ENCODE results near the gene RNF183.
A peak's percentile ranks its signal among the peaks of the same experiment; 100 is the strongest.
"Not testable (repeated sequence)": the region's sequence is repeated elsewhere in the genome, so short reads cannot be mapped to it uniquely, and the experiment has no call there.

Gene RNF183

GRCh38 chr9:113274474-113275156 is 28.6 kb downstream of the RNF183 start:
- peak in 1 of 2 donors; percentile 10 for DNase-seq (ENCODE audit: low read depth in 2 of 2)

GRCh38 chr9:113269871-113270270 is 33.3 kb downstream of the RNF183 start:
- DNase-seq (ENCODE audit: low read depth in 2 of 2): no peak

- no peak for DNase-seq (ENCODE audit: low read depth in 2 of 2)
Observed at GRCh38 chr9:113269355-113269754, 33.8 kb downstream of the RNF183 start.

GRCh38 chr9:113267911-113268566 is 35.1 kb downstream of the RNF183 start:
- DNase-seq (ENCODE audit: low read depth in 2 of 2): no peak

- DNase-seq (ENCODE audit: low read depth in 2 of 2): no peak
Observed at GRCh38 chr9:113266174-113266573, 37.0 kb downstream of the RNF183 start.

- no peak for DNase-seq (ENCODE audit: low read depth in 2 of 2)
Observed at GRCh38 chr9:113261917-113262671, 41.1 kb downstream of the RNF183 start.

GRCh38 chr9:113258282-113258681 is 44.9 kb downstream of the RNF183 start:
- no peak for DNase-seq (ENCODE audit: low read depth in 2 of 2)

GRCh38 chr9:113257863-113258262 is 45.3 kb downstream of the RNF183 start:
- DNase-seq (ENCODE audit: low read depth in 2 of 2): no peak

GRCh38 chr9:113255438-113255837 is 47.7 kb downstream of the RNF183 start:
- DNase-seq (ENCODE audit: low read depth in 2 of 2): no peak

GRCh38 chr9:113254991-113255390 is 48.2 kb downstream of the RNF183 start:
- no peak for DNase-seq (ENCODE audit: low read depth in 2 of 2)

- DNase-seq (ENCODE audit: low read depth in 2 of 2): no peak
Observed at GRCh38 chr9:113250807-113251206, 52.4 kb downstream of the RNF183 start.

GRCh38 chr9:113249661-113250060 is 53.5 kb downstream of the RNF183 start:
- DNase-seq (ENCODE audit: low read depth in 2 of 2): not testable (repeated sequence)

- DNase-seq (ENCODE audit: low read depth in 2 of 2): no peak
Observed at GRCh38 chr9:113247640-113248039, 55.5 kb downstream of the RNF183 start.

Measured in stimulated activated CD4-positive, alpha-beta T cell treated with anti-CD3 and anti-CD28 coated beads, Interleukin-4, amount 100 ng/mL, for 48 hours (primary cell).